Activated CD8-positive, alpha-beta memory T cell treated with anti-CD3 and anti-CD28 coated beads, Interleukin-2, amount 50 U/mL, for 4 hours (primary cell): Measurements from ENCODE around the gene MAGED2.
"Not testable (repeated sequence)": the region's sequence is repeated elsewhere in the genome, so short reads cannot be mapped to it uniquely, and the experiment has no call there.

Experiments
- DNase-seq: peaks from one replicate; pipeline ENCODE4 v3.0.0-alpha.2; 2020

MAGED2 gene

GRCh38 chrX:54807524-54808108 is at the start of gene MAGED2:
TSS of gene MAGED2 (plus strand) at chrX:54807745. CDS start at chrX:54809332, 1,587 bp downstream.
- peak; percentile 53 for DNase-seq

GRCh38 chrX:54758114-54759055 is 49.2 kb upstream of the MAGED2 start:
- DNase-seq: no peak

GRCh38 chrX:54774391-54775094 is 33.0 kb upstream of the MAGED2 start:
- DNase-seq: not testable (repeated sequence)

GRCh38 chrX:54776061-54776460 is 31.5 kb upstream of the MAGED2 start:
- no peak for DNase-seq

- no peak for DNase-seq
Observed at GRCh38 chrX:54776987-54777672, 30.4 kb upstream of the MAGED2 start.

GRCh38 chrX:54785901-54786300 is 21.6 kb upstream of the MAGED2 start:
- DNase-seq: no peak

- DNase-seq: peak; percentile 37
Observed at GRCh38 chrX:54786967-54787366, 20.6 kb upstream of the MAGED2 start.

GRCh38 chrX:54788446-54788845 is 19.1 kb upstream of the MAGED2 start:
- DNase-seq: no peak

- not testable (repeated sequence) for DNase-seq
Observed at GRCh38 chrX:54789405-54789804, 18.1 kb upstream of the MAGED2 start.

- no peak for DNase-seq
Observed at GRCh38 chrX:54794028-54794427, 13.5 kb upstream of the MAGED2 start.

GRCh38 chrX:54794795-54795194 is 12.8 kb upstream of the MAGED2 start:
- no peak for DNase-seq

GRCh38 chrX:54798137-54798536 is 9.4 kb upstream of the MAGED2 start, which contains the start of gene ITIH6:
TSS of gene ITIH6 (minus strand) at chrX:54798255. CDS start at chrX:54798210, 45 bp downstream.
- no peak for DNase-seq

- no peak for DNase-seq
Observed at GRCh38 chrX:54799046-54799445, 8.5 kb upstream of the MAGED2 start.

- peak; percentile 43 for DNase-seq
Observed at GRCh38 chrX:54808109-54808604, 612 bp downstream of the MAGED2 start.

- peak; percentile 80 for DNase-seq
Observed at GRCh38 chrX:54808605-54809483, 1.3 kb downstream of the MAGED2 start.

- DNase-seq: no peak
Observed at GRCh38 chrX:54810532-54810931, 3.0 kb downstream of the MAGED2 start.

GRCh38 chrX:54811301-54811885 is 3.8 kb downstream of the MAGED2 start:
- no peak for DNase-seq

GRCh38 chrX:54812306-54812705 is 4.8 kb downstream of the MAGED2 start:
- DNase-seq: no peak

- DNase-seq: no peak
Observed at GRCh38 chrX:54817220-54817820, 9.8 kb downstream of the MAGED2 start.

GRCh38 chrX:54818221-54818620 is 10.7 kb downstream of the MAGED2 start:
- DNase-seq: no peak

GRCh38 chrX:54819201-54819600 is 11.7 kb downstream of the MAGED2 start:
- no peak for DNase-seq
